Neutrophil (primary cell): ENCODE data around the gene ZNF782.

Source experiments
- H3K27ac ChIP-seq: fragments of 200-600 bp; sonication (generic); 2 replicates; pipeline ENCODE4 v1.5.1; 2016; ENCODE audit warnings: mild to moderate bottlenecking, moderate library complexity
- H3K27me3 ChIP-seq: fragments of 200-600 bp; sonication (generic); 2 replicates; pipeline ENCODE4 v1.6.0; 2016; ENCODE audit warnings: mild to moderate bottlenecking
- H3K36me3 ChIP-seq: fragments of 200-600 bp; sonication (generic); 2 replicates; pipeline ENCODE4 v1.5.1; 2017
- H3K4me1 ChIP-seq, 2 experiments: fragments of 200-600 bp in 1 of 2; sonication (generic) in 1 of 2; 1 replicate in 1 of 2; 2 replicates in 1 of 2; pipeline versions ENCODE4 v1.5.1 to v1.6.1; 2013 to 2016; ENCODE audit warnings: low read depth in 1 of 2, low read length in 1 of 2, mild to moderate bottlenecking in 1 of 2, moderate library complexity in 1 of 2; ENCODE audit not compliant: control insufficient read depth in 1 of 2, insufficient read depth in 1 of 2
- H3K4me3 ChIP-seq, 2 experiments: fragments of 200-600 bp in 1 of 2; sonication (generic) in 1 of 2; 1 replicate in 1 of 2; 2 replicates in 1 of 2; pipeline ENCODE4 v1.5.1; 2013 to 2016; ENCODE audit warnings: low read depth in 1 of 2, low read length in 1 of 2, mild to moderate bottlenecking in 1 of 2, moderate library complexity in 1 of 2
- H3K9me3 ChIP-seq: fragments of 200-600 bp; sonication (generic); 2 replicates; pipeline ENCODE4 v1.5.1; 2016
- TF ChIP-seq, protein P1 (sequence below): fragments of 200-600 bp; sonication (generic); IDR thresholded peaks from 2 replicates; pipeline ENCODE4 v1.5.1; 2016; ENCODE audit warnings: antibody characterized with exemption

Gene ZNF782

DNA sequence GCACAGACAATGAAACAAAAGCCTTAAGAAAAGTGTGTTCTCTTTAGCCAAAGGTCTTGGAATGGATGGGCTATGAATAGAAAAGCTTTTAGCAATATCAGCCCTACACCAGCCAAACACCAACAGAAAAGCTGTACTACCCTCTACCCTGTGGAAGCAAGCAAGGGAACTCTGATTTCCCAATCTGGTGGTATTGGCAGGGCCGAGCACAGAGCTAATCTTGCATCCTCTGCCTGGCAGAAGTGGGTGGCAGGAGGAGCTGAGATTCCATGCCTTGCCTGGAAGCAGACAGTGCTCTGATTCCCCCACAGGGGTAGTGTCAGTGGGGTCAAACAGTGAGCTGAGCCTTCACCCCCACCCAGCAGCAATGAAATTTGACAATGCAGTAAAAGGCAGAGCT is 29.6 kb upstream of the ZNF782 start:
- no peaks in the 10 kb centered on the region for H3K36me3 ChIP-seq
- peak overlapping the region; percentile 76 for H3K27ac ChIP-seq
- no peaks in the 10 kb centered on the region for H3K9me3 ChIP-seq
- H3K4me1 ChIP-seq, result peaks cover 20 to 30% of the 10 kb centered on the region in 2 experiments
- H3K27me3 ChIP-seq, result peaks cover under 1% of the 10 kb centered on the region
- TF ChIP-seq, protein P1, sequence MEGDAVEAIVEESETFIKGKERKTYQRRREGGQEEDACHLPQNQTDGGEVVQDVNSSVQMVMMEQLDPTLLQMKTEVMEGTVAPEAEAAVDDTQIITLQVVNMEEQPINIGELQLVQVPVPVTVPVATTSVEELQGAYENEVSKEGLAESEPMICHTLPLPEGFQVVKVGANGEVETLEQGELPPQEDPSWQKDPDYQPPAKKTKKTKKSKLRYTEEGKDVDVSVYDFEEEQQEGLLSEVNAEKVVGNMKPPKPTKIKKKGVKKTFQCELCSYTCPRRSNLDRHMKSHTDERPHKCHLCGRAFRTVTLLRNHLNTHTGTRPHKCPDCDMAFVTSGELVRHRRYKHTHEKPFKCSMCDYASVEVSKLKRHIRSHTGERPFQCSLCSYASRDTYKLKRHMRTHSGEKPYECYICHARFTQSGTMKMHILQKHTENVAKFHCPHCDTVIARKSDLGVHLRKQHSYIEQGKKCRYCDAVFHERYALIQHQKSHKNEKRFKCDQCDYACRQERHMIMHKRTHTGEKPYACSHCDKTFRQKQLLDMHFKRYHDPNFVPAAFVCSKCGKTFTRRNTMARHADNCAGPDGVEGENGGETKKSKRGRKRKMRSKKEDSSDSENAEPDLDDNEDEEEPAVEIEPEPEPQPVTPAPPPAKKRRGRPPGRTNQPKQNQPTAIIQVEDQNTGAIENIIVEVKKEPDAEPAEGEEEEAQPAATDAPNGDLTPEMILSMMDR, result no peak
- no peak overlapping the region for H3K4me3 ChIP-seq

DNA sequence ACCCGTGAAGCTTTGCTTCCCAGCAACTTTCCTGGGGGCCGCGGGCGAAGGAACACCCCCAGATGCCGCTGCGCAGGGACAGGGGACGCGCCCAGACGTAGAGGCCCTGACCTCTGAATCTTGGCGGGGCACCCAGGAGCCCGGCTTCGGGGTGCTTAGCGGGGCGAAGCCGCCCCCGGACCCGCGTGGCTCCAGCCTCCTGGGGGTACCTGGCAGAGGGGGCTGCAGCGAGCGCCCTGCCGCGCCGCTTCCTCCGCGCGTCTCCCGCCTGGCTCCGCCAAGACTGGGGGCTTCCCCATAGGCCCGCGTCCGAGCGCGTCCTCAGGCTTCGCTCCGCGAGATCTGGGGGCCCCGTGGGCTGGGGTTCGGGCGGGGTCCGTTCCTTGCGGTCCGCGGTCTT is 23.0 kb upstream of the ZNF782 start:
- Histone ChIP-seq H3K36me3 (no peaks in the 10 kb centered on the region), H3K9me3 (no peaks in the 10 kb centered on the region), H3K27ac (peak overlapping the region; percentile 31), H3K4me1 (peaks cover 31 to 32% of the 10 kb centered on the region in 2 experiments), H3K4me3 (peak overlapping the region; percentile 73 to 75), H3K27me3 (peaks cover 47% of the 10 kb centered on the region)
- TF ChIP-seq, protein P1, result no peak

DNA sequence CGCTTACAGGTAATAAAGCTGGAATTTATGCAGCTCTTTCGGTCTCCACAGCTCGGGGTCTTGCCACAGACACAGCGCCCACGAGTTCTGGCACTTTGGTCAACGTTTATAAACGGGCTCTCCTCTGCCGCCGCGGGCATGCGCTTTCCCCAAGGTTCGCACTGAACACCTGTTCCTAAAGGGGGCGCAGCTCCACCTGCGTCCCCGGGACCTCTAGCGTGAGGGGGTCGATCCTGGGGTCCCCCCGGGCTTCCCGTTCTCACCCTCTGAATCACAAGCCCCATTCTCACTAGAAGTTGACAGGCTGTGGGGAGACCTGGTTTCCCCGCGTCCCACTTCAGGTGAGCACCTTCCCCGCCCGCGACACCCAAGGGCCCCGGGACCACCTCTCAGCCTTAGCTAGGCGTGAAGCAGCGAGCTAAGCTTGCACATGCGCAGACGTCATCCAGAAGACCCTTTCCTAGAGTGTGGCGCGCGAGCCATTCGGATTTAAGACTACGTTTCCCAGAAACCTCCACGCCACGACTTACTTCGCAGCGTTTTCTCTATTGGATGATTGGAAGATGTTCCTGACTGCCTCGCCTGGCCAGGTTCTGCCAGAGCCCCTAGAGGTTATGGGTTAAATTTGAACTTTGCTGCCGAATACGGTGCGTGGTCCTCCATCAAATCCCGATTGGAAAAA is 21.3 kb upstream of the ZNF782 start:
- Histone ChIP-seq H3K9me3 (no peaks in the 10 kb centered on the region), H3K27ac (peak overlapping the region; percentile 52), H3K4me1 (peaks cover 31 to 32% of the 10 kb centered on the region in 2 experiments), H3K27me3 (peaks cover 47% of the 10 kb centered on the region), H3K4me3 (peak overlapping the region; percentile 73 to 75), H3K36me3 (no peaks in the 10 kb centered on the region)
- TF ChIP-seq, protein P1, result no peak

DNA sequence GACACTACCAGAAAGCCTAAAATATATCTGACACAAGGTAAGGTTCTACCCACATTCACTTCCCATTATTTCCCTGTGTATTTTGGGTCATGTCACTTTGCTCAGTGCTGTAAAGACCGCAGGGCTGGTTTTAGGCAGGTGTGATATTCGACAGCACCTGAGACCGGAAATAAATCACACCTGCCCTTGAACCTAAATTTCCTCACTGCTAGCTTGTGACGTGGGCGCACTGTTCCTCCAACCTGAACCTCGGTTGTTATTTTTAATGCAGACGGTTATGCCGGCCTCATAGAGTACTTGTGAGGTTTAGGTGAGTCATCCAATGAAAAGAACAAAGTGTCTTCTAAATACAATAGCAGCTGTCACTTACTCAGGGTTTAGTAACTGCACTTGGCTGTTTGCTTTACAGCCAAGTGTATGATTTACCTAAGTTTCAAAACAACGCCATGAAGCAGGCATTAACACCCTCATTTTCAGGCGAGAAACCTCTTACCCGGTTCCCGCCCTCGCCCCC is 20.7 kb upstream of the ZNF782 start:
- Histone ChIP-seq H3K9me3 (no peaks in the 10 kb centered on the region), H3K36me3 (no peaks in the 10 kb centered on the region), H3K27ac (peak overlapping the region; percentile 52), H3K4me1 (peaks cover 31 to 32% of the 10 kb centered on the region in 2 experiments), H3K4me3 (peak overlapping the region; percentile 73 to 75), H3K27me3 (peaks cover 47% of the 10 kb centered on the region)
- TF ChIP-seq, protein P1, result no peak

DNA sequence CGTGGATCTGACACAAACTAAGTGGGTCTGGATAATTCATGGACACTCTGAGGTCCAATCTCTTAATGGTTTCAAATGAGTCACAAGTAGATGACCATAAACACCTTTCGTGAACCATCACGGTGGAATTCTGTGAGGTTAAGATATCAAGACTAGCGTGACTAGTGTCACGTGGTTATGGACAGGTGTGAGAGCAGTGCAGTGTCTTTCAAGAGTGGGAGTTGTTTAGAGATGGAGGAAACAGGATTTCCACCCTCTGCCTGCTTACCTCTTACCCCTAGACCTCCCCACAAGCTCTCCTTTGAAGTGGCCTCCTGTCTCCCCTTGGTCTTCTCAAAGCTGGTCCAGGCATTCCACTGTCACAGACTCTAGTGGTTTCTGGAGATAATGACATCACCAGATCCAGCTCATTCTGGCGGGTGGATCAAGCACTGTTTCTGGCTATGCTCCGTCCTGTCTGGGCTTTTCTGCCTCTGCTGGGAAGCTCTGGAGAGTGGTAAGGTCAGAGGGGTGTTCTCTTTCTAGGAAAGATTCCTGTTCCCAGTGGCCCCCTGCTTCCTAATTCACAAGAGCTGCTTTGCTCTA is 20.0 kb upstream of the ZNF782 start:
- TF ChIP-seq, protein P1, result no peak
- Histone ChIP-seq H3K27me3 (peaks cover 47% of the 10 kb centered on the region), H3K27ac (peak overlapping the region; percentile 52)

More for the DNA sequence above, 20.0 kb upstream of the ZNF782 start:
- H3K9me3 ChIP-seq, result no peaks in the 10 kb centered on the region
- no peaks in the 10 kb centered on the region for H3K36me3 ChIP-seq
- H3K4me3 ChIP-seq, result no peak overlapping the region
- H3K4me1 ChIP-seq, result peaks cover 27 to 29% of the 10 kb centered on the region in 2 experiments
